ENCODE data around the gene CLEC14A.

CLEC14A gene

GRCh38 chr14:38255673-38256532, at the start of gene CLEC14A:
CLEC14A (minus strand) TSS chr14:38256093; CDS start chr14:38256022, 71 bp downstream.
- no peak within 1 kb of the TSS for H3K4me3 ChIP-seq (ENCODE audit: low read depth, low read length)
- DNase-seq (ENCODE audit: low read depth), result no peak
- TF ChIP-seq CTCF (IDR thresholded peaks at IDR 0.05; ENCODE audit: control insufficient read depth, extremely low read depth, insufficient read depth), result no peak

- no peak overlapping the region for H3K4me3 ChIP-seq (ENCODE audit: low read depth, low read length)
- no peak for DNase-seq (ENCODE audit: low read depth)
- no peak for TF ChIP-seq CTCF (IDR thresholded peaks at IDR 0.05; ENCODE audit: control insufficient read depth, extremely low read depth, insufficient read depth)
Measured at GRCh38 chr14:38302966-38303365, 47.1 kb upstream of the CLEC14A start.

GRCh38 chr14:38302034-38302433, 46.1 kb upstream of the CLEC14A start:
- no peak for DNase-seq (ENCODE audit: low read depth)
- TF ChIP-seq CTCF (IDR thresholded peaks at IDR 0.05; ENCODE audit: control insufficient read depth, extremely low read depth, insufficient read depth), result no peak
- H3K4me3 ChIP-seq (ENCODE audit: low read depth, low read length), result no peak overlapping the region

GRCh38 chr14:38297681-38298080, 41.8 kb upstream of the CLEC14A start:
- H3K4me3 ChIP-seq (ENCODE audit: low read depth, low read length), result no peak overlapping the region
- DNase-seq (ENCODE audit: low read depth), result no peak
- TF ChIP-seq CTCF (IDR thresholded peaks at IDR 0.05; ENCODE audit: control insufficient read depth, extremely low read depth, insufficient read depth), result no peak

- no peak for DNase-seq (ENCODE audit: low read depth)
- TF ChIP-seq CTCF (IDR thresholded peaks at IDR 0.05; ENCODE audit: control insufficient read depth, extremely low read depth, insufficient read depth), result no peak
- no peak overlapping the region for H3K4me3 ChIP-seq (ENCODE audit: low read depth, low read length)
Measured at GRCh38 chr14:38291681-38292467, 36.0 kb upstream of the CLEC14A start.

GRCh38 chr14:38290601-38291188, 34.8 kb upstream of the CLEC14A start:
- DNase-seq (ENCODE audit: low read depth), result no peak
- no peak overlapping the region for H3K4me3 ChIP-seq (ENCODE audit: low read depth, low read length)
- TF ChIP-seq CTCF (IDR thresholded peaks at IDR 0.05; ENCODE audit: control insufficient read depth, extremely low read depth, insufficient read depth), result no peak

All from LNCaP clone FGC (cell line).